ENCODE data around the gene MPP3. TPM values are rescaled to one million over a fixed set of nuclear protein-coding genes. Genes with fewer than 3 reads are reported as not detected.
"Not testable (repeated sequence)": the region's sequence is repeated elsewhere in the genome, so short reads cannot be mapped to it uniquely, and the experiment has no call there.

MPP3 gene
- total RNA-seq, 1 experiment from 2014 or later: 11.6 TPM

DNA sequence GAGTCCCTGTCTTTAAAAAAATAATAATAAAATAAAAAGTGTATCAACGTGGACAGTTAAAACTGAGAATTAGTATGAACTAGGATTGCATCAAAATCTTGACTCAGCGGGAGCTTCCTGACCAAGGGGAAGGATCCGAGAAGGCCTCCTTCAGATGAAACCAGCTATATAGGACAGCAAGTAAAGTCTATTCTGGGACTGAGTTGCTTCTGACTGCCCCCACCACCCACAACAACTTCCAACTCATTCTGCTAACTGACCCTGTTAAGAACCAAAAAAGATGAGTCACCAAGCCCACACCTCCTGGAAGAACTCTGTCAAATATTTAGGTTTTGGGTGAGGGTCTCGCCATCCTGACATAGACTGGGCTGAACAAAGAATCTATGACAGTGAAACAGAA, 24.9 kb downstream of the MPP3 start:
- no peak for DNase-seq (ENCODE audit: low spot score)

DNA sequence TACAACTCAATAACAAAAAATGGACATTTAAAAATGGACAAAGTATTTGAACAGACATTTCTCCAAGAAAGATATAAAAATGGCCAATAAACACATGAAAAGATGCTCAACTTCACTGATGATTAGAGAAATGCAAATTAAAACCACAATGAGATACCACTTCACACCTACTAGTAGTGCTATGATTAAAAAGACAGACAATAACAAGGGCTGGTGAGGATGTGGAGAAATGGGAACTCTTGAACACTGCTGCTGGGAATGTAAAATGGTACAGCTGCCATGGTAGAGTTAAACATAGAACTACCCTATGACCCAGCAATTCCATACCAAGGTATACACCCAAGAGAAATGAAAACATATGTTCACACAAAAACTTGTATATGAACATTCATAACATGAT, 27.8 kb downstream of the MPP3 start:
- DNase-seq (ENCODE audit: low spot score): no peak

DNA sequence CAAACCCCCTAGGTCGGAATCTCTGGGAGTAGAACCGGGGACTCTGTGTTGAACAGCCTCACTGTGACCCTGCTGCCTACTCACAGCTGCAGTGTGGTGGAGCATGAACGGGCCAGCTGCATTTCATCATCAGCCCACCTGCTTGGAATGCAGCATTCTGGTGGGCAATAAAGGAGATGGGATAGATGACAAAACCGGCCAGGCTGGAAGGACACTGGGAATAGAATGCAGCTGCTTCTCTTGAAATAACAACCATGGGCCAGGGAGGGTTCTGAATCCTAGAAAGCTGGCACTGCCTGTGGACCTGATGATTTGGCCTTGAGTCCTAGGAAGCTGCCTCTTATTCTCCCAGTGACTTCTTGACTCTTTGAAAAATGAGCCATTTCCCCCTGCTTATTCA, 29.2 kb downstream of the MPP3 start:
- DNase-seq (ENCODE audit: low spot score): no peak

DNA sequence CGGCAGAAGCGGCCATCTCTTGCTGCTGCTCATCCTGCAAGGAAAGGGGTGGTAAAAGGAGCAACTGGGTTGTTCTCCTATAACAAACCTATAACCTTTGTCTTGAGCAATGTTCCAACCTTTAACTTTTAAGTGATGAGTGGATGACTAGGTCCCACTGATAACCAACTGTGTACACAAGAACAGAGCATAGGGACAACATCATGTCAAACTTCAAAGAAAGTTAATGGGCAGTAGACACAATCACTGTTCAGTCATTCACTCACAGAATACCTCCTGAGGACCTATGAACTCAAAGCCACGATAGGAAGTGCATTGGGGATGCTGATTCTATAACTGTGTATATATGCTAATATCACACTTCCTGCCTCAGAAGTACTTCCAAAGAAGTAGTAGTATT, 31.1 kb downstream of the MPP3 start:
- no peak for DNase-seq (ENCODE audit: low spot score)

- no peak for DNase-seq (ENCODE audit: low spot score)
Measured at GRCh38 chr17:43800736-43801135, 32.2 kb downstream of the MPP3 start.

DNA sequence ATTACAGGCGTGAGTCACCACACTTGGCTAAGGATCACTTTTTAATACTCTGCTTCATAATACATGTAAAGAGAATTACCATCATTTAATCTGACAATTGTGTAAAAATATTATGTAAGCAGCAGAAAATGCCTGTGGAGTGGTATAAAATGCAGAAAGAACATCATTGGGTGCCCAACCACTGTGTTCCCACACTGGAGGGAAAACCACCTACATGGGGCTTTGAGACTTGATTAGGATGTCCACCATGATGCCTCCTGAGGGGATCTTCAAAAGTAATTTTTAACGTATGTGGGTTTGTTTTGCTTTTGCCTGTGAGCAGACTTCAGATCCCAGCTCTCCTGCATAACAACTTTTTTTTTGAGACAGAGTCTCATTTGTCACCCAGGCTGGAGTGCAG, 33.9 kb downstream of the MPP3 start:
- no peak for DNase-seq (ENCODE audit: low spot score)

DNA sequence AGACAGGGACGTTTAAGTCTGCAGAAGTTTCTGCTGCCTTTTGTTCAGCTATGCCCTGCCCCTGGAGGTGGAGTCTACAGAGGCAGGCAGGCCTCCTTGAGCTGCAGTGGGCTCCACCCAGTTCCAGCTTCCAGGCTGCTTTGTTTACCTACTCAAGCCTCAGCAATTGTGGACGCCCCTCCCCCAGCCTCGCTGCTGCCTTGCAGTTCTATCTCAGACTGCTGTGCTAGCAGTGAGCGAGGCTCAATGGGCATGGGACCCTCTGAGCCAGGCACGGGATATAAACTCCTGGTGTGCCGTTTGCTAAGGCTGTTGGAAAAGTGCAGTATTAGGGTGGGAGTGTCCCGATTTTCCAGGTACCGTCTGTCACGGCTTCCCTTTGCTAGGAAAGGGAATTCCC, 34.9 kb downstream of the MPP3 start:
- not testable (repeated sequence) for DNase-seq (ENCODE audit: low spot score)

DNA sequence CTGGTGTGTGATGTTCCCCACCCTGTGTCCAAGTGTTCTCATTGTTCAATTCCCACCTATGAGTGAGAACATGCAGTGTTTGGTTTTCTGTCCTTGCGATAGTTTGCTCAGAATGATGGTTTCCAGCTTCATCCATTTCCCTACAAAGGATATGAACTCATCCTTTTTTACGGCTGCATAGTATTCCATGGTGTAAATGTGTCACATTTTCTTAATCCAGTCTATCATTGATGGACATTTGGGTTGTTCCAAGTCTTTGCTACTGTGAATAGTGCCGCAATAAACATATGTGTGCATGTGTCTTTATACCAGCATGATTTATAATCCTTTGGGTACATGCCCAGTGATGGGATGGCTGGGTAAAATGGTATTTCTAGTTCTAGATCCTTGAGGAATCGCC, 40.3 kb downstream of the MPP3 start:
- not testable (repeated sequence) for DNase-seq (ENCODE audit: low spot score)

DNA sequence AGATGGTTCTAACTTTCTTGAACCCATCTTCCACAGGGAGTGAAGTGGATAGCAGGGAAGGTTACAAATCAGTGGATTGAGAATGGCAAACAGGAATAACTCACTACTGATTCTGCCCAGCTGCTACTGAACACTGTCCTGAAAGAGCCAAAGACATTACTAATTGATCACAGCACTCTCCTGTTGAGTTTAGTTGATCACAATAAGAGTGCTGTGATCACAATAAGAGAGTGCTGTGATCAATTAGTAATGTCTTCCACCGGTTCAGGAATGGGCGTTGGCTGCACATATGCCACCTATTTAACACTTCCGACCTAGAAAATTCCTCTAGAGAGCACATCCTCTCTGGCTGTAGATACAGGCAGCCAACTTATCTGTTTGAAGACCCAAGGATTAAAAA, 41.4 kb downstream of the MPP3 start:
- peak; percentile 86 for DNase-seq (ENCODE audit: low spot score)

GRCh38 chr17:43790311-43790940, 42.5 kb downstream of the MPP3 start:
- DNase-seq (ENCODE audit: low spot score): no peak

GRCh38 chr17:43789482-43789881, 43.5 kb downstream of the MPP3 start:
- no peak for DNase-seq (ENCODE audit: low spot score)

DNA sequence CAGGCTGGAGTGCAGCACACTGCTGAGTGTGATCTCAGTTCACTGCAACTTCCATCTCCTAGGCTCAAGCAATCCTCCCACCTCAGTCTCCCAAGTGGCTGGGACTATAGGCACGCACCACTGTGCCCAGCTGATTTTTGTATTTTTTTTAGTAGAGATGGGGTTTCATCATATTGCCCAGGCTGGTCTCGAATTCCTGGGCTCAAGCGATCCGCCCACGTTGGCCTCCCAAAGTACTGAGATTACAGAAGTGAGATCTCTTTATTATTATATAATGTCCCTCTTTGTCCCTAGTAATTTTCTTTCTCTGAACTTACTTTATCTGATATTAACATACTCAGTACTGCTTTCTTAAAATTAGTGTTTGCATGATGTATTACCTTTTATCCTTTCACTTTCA, 44.4 kb downstream of the MPP3 start:
- DNase-seq (ENCODE audit: low spot score): no peak

DNA sequence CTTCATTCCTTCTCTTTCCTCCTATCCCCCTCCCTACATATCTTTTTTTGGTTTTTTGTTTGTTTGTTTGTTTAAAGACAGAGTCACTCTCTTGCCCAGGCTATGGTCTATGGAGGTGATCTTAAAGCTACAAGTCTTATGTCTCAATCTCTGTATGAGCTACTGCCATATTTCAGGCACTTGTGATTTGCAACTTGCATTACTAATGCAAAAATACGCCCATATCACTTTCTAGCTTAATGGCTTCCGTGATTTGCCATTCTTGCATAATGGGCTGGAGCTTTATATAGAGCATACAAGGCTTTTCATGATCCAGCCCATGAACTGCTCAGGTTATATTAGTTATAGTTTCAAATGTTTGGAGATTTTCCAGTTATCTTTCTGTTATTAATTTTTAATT, 45.2 kb downstream of the MPP3 start:
- no peak for DNase-seq (ENCODE audit: low spot score)

DNA sequence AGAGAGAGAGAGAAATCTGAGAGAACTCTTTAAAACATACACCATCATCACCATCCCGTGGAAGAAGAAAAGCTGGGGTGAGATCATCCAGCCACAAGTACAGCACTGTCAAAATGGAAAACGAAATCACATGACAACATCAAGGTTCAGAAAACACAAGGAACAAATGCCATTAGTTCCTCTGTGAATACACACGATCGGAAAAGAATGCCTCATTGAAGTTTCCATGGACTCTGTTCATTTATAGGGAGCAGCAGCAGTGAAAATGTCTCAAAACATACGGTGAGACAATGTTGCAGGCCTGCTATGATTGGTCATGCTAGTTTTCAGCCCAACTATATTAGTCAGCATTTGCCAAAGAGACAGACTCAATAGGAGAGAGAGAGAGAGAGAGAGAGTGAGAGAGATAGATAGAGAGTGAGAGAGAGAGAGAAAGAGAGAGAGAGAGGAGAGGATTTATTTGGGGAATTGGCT, 48.3 kb downstream of the MPP3 start:
- DNase-seq (ENCODE audit: low spot score): peak; percentile 64

GRCh38 chr17:43784068-43784467, 48.9 kb downstream of the MPP3 start:
- peak; percentile 83 for DNase-seq (ENCODE audit: low spot score)

DNA sequence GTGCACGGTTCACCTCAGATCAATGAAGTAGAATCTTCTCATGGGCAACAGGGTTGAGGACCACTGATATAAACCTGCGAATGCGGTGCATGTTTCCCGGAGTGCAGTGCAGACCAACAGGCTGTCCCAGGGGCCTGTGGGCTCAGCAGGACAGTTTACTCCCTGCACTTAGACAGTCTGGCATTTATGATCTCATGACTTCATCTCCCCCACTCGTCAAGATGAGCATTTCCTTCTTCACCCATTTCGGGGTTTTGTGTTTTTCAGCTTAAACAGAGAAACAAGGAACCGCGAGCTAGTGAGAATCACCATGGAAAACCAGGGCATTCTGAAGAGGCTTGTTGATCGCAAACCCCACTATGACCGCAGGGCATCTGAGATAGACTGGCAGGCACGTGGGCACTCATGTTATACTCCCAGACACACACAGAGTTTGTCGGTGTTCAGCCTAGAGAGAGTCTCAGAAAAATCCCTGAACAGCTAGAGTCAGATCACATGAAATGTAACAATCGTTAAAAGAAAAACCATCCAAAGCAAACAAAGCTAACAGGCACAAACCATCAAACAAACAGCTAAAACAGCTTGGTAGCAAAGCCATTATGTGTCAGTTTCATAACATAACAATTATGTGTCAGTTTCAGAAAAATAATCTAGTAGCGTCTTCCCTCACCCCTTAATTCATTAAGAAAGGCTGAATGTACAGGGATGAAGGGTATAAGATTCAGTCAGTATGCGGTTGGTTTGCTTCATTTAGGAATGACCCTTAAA, 49.8 kb downstream of the MPP3 start:
- DNase-seq (ENCODE audit: low spot score): peak; percentile 27

DNA sequence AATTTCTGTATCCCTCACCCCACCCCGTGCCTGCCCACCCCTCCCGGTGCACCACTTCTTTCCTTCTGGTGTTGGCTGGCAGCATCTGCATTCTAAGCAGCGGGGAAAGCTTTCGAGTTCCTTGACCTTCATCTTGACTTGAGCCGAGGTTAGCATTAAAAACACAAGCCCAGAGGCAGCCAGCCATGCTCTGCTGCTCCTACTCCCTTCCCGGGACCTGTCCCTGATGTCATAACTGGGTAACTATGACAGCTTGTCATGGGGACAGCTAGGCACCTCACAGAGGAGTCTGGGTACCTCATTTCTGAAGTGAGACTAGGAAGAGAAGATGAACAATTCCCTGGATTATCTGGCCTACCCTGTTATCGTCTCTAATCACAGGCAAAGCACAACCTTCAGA, 52.8 kb downstream of the MPP3 start, which contains the start of gene CFAP97D1:
Gene CFAP97D1, plus strand, starts transcription at position 301 of the 400 bp plus-strand sequence. Its CDS starts 28 bp downstream, at position 329.
- no peak for DNase-seq (ENCODE audit: low spot score)

DNA sequence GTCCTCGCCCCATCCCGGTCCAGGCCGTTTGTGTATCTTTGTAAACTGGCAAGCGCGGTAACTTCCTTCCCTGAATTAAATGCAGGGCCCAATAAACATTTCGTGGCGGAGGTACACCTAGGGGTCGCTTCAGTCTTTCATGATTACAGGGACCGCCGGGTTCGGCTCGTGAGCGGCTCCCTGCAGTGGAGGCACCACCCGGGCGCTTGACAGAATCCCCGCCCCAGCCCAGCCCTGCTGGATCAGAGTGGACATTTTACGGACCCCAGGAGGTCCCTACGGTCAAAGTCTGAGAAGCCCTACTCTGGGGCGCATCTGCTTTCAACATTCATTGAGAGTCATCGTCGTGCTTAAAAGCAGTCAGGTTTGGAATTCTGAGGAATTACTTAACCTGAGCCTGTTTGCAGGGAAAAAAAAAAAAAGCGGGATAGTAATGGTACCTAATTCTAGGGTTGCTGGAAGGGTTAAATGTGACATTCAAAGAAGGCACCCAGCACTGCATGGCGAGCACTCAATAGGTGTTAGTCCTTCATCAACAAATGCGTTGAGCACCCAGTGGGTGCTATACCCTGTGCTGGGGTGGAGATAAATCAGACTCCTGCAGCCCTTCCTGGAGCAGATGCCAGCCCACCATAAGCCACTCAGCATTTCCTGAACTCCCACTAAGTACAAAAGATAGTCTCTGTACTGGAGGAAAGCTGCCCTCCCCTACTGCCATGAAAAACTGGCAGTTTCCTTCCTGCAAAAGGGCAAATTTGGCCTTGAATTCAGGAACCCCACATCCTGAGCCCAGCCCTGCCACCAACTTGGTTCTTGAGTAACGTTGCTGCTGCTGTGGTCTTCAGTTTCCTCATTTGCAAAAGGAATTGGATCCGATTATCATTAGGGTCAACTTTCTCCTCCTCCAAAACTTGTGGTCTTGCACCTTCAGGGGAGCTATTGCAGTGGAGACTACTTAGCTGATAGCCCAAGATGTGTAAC, 53.5 kb downstream of the MPP3 start:
- DNase-seq (ENCODE audit: low spot score): no peak

DNA sequence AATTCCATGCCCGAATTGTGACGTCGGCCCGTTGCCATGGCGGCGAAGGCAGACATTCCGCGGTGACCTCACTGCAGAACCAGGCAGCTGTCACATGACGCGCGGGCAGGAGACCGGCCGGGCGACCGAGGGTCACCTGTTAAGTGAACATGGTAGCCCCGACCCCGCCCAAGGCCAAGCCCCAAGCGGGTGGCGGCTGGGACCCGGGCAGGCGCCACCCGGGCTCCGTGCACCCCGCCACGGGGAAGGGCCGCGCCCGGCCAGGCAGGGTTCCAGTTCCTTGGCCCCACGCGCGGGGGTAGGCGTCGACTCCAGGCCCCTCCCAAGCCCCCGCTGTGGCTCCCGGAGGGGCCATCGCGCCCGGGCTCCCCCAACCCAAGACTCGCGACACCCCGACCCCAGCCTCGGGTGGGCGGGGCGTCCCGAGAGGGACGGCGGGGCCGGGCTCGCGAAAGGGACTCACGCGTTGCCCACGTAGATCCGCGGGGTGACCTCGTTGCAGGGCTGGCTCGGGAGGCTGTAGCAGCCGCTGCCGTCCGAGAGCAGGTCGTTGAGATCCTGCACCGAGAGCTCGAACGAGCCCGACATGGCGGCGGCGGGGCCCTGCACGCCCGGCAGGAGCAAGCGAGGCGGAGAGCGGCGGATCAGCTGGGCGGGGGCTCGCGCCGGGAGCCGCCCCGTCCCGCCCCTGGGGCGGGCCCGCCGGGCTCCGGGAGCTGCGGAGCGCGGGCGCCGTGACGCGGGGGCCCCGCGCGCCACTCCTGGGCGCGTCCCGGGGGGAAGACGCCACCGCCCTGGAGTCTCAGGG, 54.4 kb downstream of the MPP3 start, which contains the start of gene DUSP3:
Gene DUSP3, minus strand, starts transcription at position 641 of the 808 bp plus-strand sequence. Its CDS starts 53 bp downstream, at position 588.
- DNase-seq (ENCODE audit: low spot score): peak; percentile 94

GRCh38 chr17:43774304-43775250, 58.4 kb downstream of the MPP3 start:
- no peak for DNase-seq (ENCODE audit: low spot score)

Measured in A172 (cell line).